ENCODE results near the gene ADAMTSL2. TPM values are rescaled to one million over a fixed set of nuclear protein-coding genes. Genes with fewer than 3 reads are reported as not detected.

The ADAMTSL2 gene
- polyA plus RNA-seq, 5 donors, result 6.3 to 20.3 (median 9.3) TPM

GRCh38 chr9:133499132-133499891 is 35.2 kb upstream of the ADAMTSL2 start:
- DNase-seq, result peak; percentile 71 to 74

- DNase-seq, result no peak
Observed at GRCh38 chr9:133499892-133500270, 34.6 kb upstream of the ADAMTSL2 start.

GRCh38 chr9:133502112-133502511 is 32.4 kb upstream of the ADAMTSL2 start:
- DNase-seq, result no peak

GRCh38 chr9:133505186-133505830 is 29.2 kb upstream of the ADAMTSL2 start:
- no peak for DNase-seq

- no peak for DNase-seq
Observed at GRCh38 chr9:133505901-133506652, 28.4 kb upstream of the ADAMTSL2 start.

GRCh38 chr9:133506653-133507038 is 27.9 kb upstream of the ADAMTSL2 start:
- no peak for DNase-seq

- no peak for DNase-seq
Observed at GRCh38 chr9:133507246-133507965, 27.1 kb upstream of the ADAMTSL2 start.

GRCh38 chr9:133508046-133508445 is 26.5 kb upstream of the ADAMTSL2 start:
- DNase-seq, result no peak

GRCh38 chr9:133509179-133510083 is 25.1 kb upstream of the ADAMTSL2 start:
- DNase-seq, result no peak

GRCh38 chr9:133510926-133511505 is 23.5 kb upstream of the ADAMTSL2 start:
- no peak for DNase-seq

GRCh38 chr9:133511607-133512006 is 22.9 kb upstream of the ADAMTSL2 start:
- no peak for DNase-seq

GRCh38 chr9:133512253-133513213 is 22.0 kb upstream of the ADAMTSL2 start:
- no peak for DNase-seq

GRCh38 chr9:133513214-133514100 is 21.0 kb upstream of the ADAMTSL2 start:
- no peak for DNase-seq

- DNase-seq, result peak in 1 of 2 donors; percentile 72
Observed at GRCh38 chr9:133514460-133515239, 19.9 kb upstream of the ADAMTSL2 start.

GRCh38 chr9:133515240-133515610 is 19.3 kb upstream of the ADAMTSL2 start:
- no peak for DNase-seq

GRCh38 chr9:133515615-133516255 is 18.8 kb upstream of the ADAMTSL2 start:
- no peak for DNase-seq

Data from right lung (tissue), 5 donors.